IPS-18a (cell line): Measurements from ENCODE around the gene RPN1.
"Not testable (repeated sequence)": the region's sequence is repeated elsewhere in the genome, so short reads cannot be mapped to it uniquely, and the experiment has no call there.

Source experiments
- H3K27ac ChIP-seq: one replicate; pipeline ENCODE4 v1.5.1; 2013; ENCODE audit warnings: low read length
- H3K27me3 ChIP-seq: one replicate; pipeline ENCODE4 v1.6.1; 2013; ENCODE audit warnings: mild to moderate bottlenecking, low read length; ENCODE audit not compliant: control insufficient read depth, insufficient read depth
- H3K36me3 ChIP-seq: one replicate; pipeline ENCODE4 v1.6.1; 2013; ENCODE audit warnings: low read depth, low read length; ENCODE audit not compliant: control insufficient read depth
- H3K4me1 ChIP-seq: one replicate; pipeline ENCODE4 v1.6.1; 2013; ENCODE audit warnings: low read depth, low read length; ENCODE audit not compliant: control insufficient read depth
- H3K4me3 ChIP-seq: one replicate; pipeline ENCODE4 v1.5.1; 2013; ENCODE audit warnings: low read length
- H3K9ac ChIP-seq: one replicate; pipeline ENCODE4 v1.6.1; 2013; ENCODE audit warnings: mild to moderate bottlenecking, low read length, moderate library complexity
- H3K9me3 ChIP-seq: one replicate; pipeline ENCODE4 v1.6.1; 2013; ENCODE audit warnings: low read depth, low read length; ENCODE audit not compliant: control insufficient read depth

Gene RPN1

DNA sequence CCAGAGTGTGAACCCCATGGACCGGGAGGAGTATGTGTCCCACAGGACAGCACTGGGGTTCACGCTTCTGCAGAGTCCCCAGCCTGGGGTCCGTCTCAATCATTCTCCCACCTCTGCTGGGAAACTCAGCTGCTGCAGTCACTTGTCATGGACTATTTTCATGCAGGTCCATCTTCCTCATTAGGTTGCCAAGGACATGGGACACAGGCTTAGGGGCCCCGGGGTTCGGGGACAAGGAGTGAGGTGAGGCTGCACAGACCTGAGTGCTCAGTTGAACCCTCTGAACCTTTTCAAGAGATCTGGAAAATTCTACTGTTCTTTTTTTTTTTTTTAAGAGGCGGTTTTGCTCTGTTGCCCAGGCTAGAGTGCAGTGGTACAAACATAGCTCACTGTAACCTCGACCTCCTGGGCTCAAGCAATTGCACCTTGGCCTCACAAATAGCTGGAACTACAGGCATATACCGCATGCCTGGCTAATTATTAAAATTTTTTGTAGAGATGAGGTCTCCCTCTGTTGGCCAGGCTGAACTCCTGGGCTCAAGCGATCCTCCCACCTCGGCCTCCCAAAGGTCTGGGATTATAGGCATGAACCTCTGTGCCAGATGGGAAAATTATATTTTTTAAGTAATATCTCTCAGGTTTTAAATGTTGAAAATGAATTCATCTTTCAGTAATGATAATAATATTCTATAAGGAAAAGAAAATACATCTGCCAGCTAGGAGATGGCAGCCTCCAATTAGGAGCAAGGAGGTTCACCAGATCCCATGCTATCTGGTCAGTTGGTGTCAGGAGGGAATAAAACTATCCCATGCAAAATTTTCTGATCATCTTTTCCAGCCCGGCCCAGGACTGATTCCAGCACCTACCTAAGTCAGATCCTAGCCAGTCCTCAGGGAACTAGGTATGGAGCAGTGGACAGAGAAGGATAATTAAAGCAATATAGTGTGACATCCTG, 45.2 kb downstream of the RPN1 start:
- no peaks in the 10 kb centered on the region for H3K4me1 ChIP-seq
- no peak overlapping the region for H3K4me3 ChIP-seq
- no peaks in the 10 kb centered on the region for H3K9me3 ChIP-seq
- H3K27ac ChIP-seq: no peak overlapping the region
- peaks cover 6% of the 10 kb centered on the region for H3K27me3 ChIP-seq
- H3K36me3 ChIP-seq: no peaks in the 10 kb centered on the region
- no peak overlapping the region for H3K9ac ChIP-seq

DNA sequence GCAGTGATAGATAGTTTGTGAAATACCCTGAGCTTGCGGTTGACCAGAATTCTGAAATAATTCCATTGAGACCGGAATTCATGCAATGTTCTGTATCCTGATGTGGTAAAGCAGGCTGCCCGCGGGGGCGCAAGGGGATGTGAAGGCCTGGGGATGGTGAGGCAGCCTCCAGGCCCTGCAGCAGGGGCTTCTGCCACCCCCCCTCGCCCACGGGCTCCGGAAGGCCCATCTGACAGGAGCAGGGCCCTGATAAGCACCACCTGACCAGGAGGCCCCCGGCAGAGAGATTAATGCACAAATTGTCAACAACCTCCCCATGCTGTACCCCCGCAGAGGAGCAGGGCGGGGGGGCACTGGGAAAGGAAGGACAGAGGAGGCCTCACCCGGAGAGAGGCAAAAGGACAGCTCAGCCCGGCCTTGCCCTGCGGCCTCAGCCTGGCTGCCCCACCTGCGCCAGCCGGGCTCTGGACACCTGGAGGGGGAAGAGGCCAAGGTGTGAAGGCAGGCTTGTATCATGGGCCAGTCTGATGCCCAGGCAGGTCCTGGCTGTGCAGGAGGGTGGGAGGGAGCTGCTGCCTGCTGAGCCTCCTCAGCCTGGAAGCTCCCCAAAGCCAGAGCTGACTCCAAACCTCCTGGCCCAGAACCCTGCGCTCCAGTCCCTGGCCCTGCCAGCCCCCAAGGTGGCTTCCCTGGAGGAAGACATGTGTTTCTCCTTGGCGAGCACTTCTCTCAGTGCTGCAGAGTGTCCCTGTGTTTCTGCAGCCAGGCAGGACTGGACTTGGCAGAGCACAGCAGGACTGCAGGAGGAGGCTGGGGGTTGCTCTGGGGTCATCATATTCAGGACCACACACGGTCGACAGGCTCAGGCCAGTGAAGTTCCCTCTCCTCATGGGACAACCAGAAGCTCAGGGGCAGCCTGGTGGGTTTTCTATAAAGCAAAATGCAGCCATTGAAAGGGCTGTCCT, 46.5 kb downstream of the RPN1 start:
- Histone ChIP-seq H3K9ac (no peak overlapping the region), H3K27ac (no peak overlapping the region), H3K36me3 (no peaks in the 10 kb centered on the region), H3K9me3 (no peaks in the 10 kb centered on the region), H3K27me3 (peaks cover 6% of the 10 kb centered on the region), H3K4me3 (no peak overlapping the region), H3K4me1 (no peaks in the 10 kb centered on the region)

DNA sequence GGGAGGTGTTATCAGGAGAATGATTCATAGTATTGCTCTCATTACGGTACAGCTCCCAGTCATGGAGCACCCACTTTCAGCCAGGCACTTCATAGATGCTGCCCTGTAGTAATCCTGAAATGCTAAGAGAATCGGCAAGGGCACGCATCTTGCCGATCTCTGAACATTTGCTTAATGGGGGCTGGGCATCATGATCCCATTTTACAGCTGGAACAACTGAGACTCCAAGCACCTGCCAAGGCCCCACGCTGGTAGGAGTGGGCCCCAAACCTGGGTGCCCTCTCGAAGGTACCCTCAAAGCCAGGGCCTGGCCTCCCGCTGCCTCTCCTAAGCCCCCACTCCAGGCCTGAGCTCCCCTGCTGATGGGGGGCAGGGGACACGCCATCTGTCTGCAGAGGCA, 47.3 kb downstream of the RPN1 start:
- no peaks in the 10 kb centered on the region for H3K4me1 ChIP-seq
- H3K4me3 ChIP-seq: no peak overlapping the region
- no peak overlapping the region for H3K9ac ChIP-seq
- no peaks in the 10 kb centered on the region for H3K36me3 ChIP-seq
- no peak overlapping the region for H3K27ac ChIP-seq
- no peaks in the 10 kb centered on the region for H3K9me3 ChIP-seq
- peaks cover 6% of the 10 kb centered on the region for H3K27me3 ChIP-seq

DNA sequence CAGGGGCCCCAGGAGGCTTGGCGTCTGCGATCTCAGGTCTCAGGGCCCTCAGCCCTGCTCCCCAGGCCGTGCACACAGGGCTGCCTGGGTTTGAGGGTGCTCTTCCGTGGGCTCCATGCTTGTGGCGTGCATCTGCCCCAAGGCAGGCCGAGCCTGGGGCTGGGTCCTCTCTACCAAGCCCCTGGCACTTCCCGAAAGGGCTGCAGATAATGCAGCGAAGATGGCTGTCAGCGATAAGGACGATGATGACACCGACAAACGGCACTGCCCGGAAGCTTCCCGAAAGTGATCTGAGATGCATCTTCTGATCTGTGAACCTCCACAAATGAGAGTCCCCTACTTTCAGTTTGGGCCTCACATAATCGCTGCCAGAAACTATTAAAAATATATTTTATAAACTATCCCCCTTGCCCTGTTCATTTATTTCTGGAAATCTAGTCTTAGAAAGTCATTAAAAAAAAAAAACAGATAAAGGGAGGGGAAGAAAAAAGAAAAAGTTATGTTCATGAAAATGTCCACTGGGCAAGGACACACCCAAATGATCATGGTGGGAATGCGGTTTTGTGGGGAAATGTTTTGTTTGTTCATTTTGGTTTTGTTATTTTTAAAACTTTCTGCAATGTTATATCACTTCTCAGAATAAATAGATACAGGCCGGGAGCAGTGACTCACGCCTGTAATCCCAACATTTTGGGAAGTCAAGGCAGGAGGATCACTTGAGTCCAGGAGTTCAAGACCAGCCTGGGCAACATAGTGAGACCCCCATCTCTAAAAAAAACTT, 51.5 kb downstream of the RPN1 start:
- H3K4me1 ChIP-seq: no peaks in the 10 kb centered on the region
- no peaks in the 10 kb centered on the region for H3K27me3 ChIP-seq
- no peaks in the 10 kb centered on the region for H3K9me3 ChIP-seq
- H3K27ac ChIP-seq: no peak overlapping the region
- no peak overlapping the region for H3K9ac ChIP-seq
- H3K4me3 ChIP-seq: no peak overlapping the region
- no peaks in the 10 kb centered on the region for H3K36me3 ChIP-seq

DNA sequence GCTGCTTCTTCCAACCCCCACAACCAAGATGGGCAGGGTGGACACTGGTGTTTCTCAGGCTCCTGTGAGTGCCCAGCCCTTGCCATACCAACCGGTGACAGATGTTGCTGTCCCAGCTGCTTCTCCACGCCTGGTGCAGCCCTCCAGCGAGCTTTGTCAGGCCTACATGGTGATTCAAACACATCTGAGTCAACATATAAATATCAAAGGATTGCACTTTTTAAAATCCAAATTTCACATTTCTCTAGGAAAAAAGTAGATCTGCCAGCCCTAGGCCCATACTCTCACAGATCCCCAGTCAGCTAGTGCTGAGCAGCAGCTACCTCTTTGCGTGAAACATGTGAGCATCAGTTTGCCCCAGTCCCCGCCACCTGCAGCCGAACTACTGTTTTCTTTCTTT, 52.7 kb downstream of the RPN1 start:
- no peaks in the 10 kb centered on the region for H3K9me3 ChIP-seq
- H3K4me3 ChIP-seq: no peak overlapping the region
- no peaks in the 10 kb centered on the region for H3K4me1 ChIP-seq
- H3K36me3 ChIP-seq: no peaks in the 10 kb centered on the region
- H3K27ac ChIP-seq: no peak overlapping the region
- H3K9ac ChIP-seq: no peak overlapping the region
- H3K27me3 ChIP-seq: no peaks in the 10 kb centered on the region

DNA sequence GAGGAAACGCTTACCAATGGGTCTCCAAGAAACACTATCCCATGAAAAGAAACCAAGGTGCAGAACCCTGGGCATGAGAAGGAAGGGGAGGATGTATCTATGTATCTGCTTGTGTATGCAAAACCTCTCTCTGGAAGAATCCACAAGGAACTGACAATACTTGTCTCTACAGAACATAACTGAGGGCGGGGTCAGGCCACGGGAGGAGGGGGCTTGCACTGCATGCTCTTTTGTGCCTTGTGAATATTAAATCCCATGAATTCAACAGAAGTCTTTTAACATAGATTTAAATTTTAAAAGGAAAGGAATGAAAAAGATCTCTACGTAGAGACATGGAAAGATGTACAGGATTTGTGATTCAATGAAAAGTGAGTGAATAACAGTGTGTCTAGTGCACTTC, 57.8 kb downstream of the RPN1 start:
- H3K9me3 ChIP-seq: no peaks in the 10 kb centered on the region
- no peaks in the 10 kb centered on the region for H3K36me3 ChIP-seq
- H3K9ac ChIP-seq: no peak overlapping the region
- no peaks in the 10 kb centered on the region for H3K4me1 ChIP-seq
- H3K27ac ChIP-seq: no peak overlapping the region
- no peak overlapping the region for H3K4me3 ChIP-seq
- no peaks in the 10 kb centered on the region for H3K27me3 ChIP-seq

DNA sequence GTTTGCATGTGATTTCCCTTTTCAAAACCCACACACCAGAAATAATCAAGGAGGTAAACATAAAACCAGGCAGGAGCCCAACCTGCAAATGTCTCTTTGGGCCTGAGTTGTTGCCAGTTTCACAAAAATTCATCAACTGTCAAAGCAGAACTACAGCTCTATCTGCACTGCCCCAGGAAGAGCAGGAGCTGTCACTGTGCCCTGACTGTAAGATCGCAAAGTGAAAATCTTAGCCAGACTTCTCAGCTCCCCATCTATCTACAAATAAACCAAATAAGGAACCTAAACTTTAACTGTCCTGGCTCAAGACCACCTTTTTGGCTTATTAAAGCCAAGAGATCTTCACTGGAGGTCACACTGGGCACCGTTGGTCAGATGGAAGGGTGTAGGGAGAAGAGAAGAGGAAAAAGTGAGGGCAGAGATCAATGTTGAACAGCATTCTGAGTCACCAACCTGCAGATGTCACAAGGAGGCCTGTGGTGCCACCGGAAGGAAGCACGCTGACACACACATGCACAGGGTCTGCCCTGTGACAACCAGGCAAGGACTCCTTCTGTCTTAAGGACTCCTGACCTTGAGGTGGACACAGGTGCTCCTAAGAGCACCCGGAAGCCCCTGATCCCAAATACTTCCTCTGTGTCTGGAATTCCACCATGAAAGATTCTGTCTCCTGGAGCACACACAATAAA, 58.7 kb downstream of the RPN1 start:
- no peaks in the 10 kb centered on the region for H3K36me3 ChIP-seq
- no peak overlapping the region for H3K27ac ChIP-seq
- H3K27me3 ChIP-seq: no peaks in the 10 kb centered on the region
- no peaks in the 10 kb centered on the region for H3K4me1 ChIP-seq
- H3K9ac ChIP-seq: no peak overlapping the region
- H3K9me3 ChIP-seq: no peaks in the 10 kb centered on the region
- H3K4me3 ChIP-seq: no peak overlapping the region

DNA sequence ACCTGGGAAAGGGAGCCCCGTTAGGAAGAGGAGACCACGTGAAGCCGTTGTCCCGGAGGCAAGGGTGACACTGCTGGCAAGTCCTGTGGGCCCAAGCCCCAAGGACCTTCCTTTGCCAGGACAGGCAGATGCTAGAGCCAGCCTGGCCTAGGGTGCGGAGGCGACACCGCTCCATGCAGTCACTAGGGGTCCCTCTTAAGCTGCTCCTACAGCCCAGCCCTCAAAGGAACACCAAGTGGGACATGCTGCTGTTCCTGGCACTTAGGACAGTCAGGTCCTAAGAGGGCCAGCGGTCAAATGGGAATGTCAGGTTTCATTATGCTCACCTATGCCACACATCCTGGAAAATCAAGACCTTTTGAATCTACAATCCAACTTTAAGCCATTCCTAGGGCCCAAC, 59.7 kb downstream of the RPN1 start:
- Histone ChIP-seq H3K4me3 (no peak overlapping the region), H3K36me3 (no peaks in the 10 kb centered on the region), H3K9me3 (no peaks in the 10 kb centered on the region), H3K4me1 (no peaks in the 10 kb centered on the region), H3K9ac (no peak overlapping the region), H3K27ac (no peak overlapping the region), H3K27me3 (no peaks in the 10 kb centered on the region)

DNA sequence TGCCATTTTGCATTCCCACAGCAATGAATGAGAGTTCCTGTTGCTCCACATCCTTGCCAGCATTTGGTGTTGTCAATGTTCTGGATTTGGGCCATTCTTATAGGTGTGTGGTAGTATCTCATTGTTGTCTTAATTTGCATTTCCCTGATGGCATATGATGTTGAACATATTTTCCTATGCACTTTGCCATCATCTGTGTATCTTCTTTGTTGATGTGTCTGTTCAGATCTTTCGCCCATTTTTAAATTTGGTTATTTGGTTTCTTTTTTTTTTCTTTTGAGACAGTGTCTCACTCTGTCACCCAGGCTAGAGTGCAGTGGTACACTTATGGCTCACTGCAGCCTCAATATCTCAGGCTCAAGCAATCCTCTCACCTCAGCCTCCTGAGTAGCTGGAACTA, 60.6 kb downstream of the RPN1 start:
- H3K36me3 ChIP-seq, H3K4me1 ChIP-seq, H3K27me3 ChIP-seq, H3K27ac ChIP-seq, H3K9ac ChIP-seq, H3K9me3 ChIP-seq, H3K4me3 ChIP-seq: not testable (repeated sequence)

DNA sequence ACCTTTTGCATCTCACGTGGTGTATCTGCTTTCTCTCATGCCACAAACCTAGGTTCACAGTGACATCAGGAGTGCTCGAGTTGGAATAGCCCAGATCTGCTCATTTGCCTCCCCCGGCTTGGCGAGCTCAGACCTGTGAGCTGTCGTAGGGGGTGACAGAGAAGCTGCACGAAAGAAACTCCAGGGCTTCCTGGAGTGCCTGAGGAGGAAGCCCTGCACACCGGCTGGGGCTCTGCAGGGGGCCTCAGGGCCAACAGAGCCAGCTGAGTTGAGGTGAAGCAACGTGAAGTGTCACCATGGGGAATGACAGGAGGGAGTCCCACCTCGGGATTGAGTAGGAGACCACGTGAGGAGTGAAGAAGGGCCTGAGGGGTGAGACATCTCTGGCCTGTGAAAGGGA, 62.5 kb downstream of the RPN1 start:
- Histone ChIP-seq H3K27me3 (no peaks in the 10 kb centered on the region), H3K9me3 (no peaks in the 10 kb centered on the region), H3K4me3 (no peak overlapping the region), H3K4me1 (no peaks in the 10 kb centered on the region), H3K27ac (no peak overlapping the region), H3K9ac (no peak overlapping the region), H3K36me3 (no peaks in the 10 kb centered on the region)

DNA sequence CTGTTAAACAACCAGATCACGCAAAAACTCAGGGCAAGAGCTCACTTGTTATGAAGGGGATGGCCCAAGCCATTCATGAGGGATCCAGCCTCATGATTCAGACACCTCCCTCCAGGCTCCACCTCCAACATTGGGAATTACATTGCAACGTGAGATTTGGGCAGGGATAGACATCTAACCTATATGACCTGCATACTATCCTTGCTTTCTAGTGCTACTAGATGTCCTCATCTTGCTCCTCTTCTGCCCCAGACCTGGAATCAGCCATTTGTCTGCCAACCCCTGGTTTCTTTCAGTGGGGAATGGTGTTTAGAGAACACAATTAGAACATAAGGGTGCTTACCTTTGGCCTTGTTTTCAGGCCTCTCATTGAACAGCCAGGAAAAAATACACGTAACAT, 63.2 kb downstream of the RPN1 start:
- no peak overlapping the region for H3K4me3 ChIP-seq
- no peaks in the 10 kb centered on the region for H3K36me3 ChIP-seq
- H3K9me3 ChIP-seq: no peaks in the 10 kb centered on the region
- no peak overlapping the region for H3K9ac ChIP-seq
- H3K27ac ChIP-seq: no peak overlapping the region
- H3K4me1 ChIP-seq: no peaks in the 10 kb centered on the region
- H3K27me3 ChIP-seq: no peaks in the 10 kb centered on the region
